MCF 10A (cell line): Measurements from ENCODE around the gene ZC3H10. TPM values are rescaled to one million over a fixed set of nuclear protein-coding genes. Genes with fewer than 3 reads are reported as not detected.
A peak's percentile ranks its signal among the peaks of the same experiment; 100 is the strongest.

Experiments used
- BruUV-seq: library from RNA; stranded (reverse); fragments of 400-500 nt; replicated peaks from 2 replicates; lab custom pipeline; 2021; lab: Mats Ljungman, UMichigan
- CTCF ChIA-PET: fragments of 300-600 bp; sonication (Branson Sonifier 250); formaldehyde crosslinking; extraction: SDS; loops from one replicate; lab custom pipeline; 2021; ENCODE audit warnings: antibody characterized with exemption, inconsistent platforms; lab: Yijun Ruan, JAX
- POLR2A ChIA-PET: fragments of 300-600, 350-650 bp; sonication (Branson Sonifier 250); formaldehyde crosslinking; extraction: SDS; loops from one replicate; lab custom pipeline; 2020; ENCODE audit warnings: antibody characterized with exemption, inconsistent platforms; lab: Yijun Ruan, JAX
- DNase-seq: peaks from one replicate; pipeline ENCODE4 v3.0.0-alpha.2; 2018; ENCODE audit not compliant: unreplicated experiment
- H3K27ac Mint-ChIP-seq: one replicate; pipeline ENCODE4 v1.8.0; 2022; ENCODE audit warnings: mild to moderate bottlenecking, low read depth, mixed read lengths; ENCODE audit not compliant: unreplicated experiment
- H3K27me3 Mint-ChIP-seq: one replicate; pipeline ENCODE4 v1.8.0; 2022; ENCODE audit warnings: mixed read lengths; ENCODE audit not compliant: insufficient read depth, unreplicated experiment
- H3K36me3 Mint-ChIP-seq: one replicate; pipeline ENCODE4 v1.8.0; 2022; ENCODE audit warnings: mild to moderate bottlenecking, moderate library complexity, mixed read lengths; ENCODE audit not compliant: insufficient read depth, unreplicated experiment
- H3K4me1 Mint-ChIP-seq: one replicate; pipeline ENCODE4 v1.8.0; 2022; ENCODE audit warnings: mixed read lengths; ENCODE audit not compliant: insufficient read depth, unreplicated experiment
- H3K4me3 Mint-ChIP-seq: one replicate; pipeline ENCODE4 v1.8.0; 2022; ENCODE audit warnings: mild to moderate bottlenecking, moderate library complexity, mixed read lengths; ENCODE audit not compliant: unreplicated experiment
- H3K9me3 Mint-ChIP-seq: one replicate; pipeline ENCODE4 v1.8.0; 2022; ENCODE audit warnings: mixed read lengths; ENCODE audit not compliant: unreplicated experiment
- intact Hi-C: fragments of 100-400 bp; cut with micrococcal nuclease; formaldehyde crosslinking; loops from 2 replicates; pipeline ENCODE4 v1.14.1; 2022
- total RNA-seq: library from RNA; stranded (reverse); gene quantifications from 2 replicates; pipeline ENCODE4 v1.2.3, GENCODE V29; 2022
- TF ChIP-seq, protein P1 (sequence below): fragments of 200-600 bp; IDR thresholded peaks from one replicate; pipeline ENCODE4 v1.8.0; 2022; ENCODE audit warnings: antibody characterized with exemption, mild to moderate bottlenecking; ENCODE audit not compliant: unreplicated experiment

Gene ZC3H10
- total RNA-seq, 1 experiment from 2014 or later = 2.8 TPM

DNA sequence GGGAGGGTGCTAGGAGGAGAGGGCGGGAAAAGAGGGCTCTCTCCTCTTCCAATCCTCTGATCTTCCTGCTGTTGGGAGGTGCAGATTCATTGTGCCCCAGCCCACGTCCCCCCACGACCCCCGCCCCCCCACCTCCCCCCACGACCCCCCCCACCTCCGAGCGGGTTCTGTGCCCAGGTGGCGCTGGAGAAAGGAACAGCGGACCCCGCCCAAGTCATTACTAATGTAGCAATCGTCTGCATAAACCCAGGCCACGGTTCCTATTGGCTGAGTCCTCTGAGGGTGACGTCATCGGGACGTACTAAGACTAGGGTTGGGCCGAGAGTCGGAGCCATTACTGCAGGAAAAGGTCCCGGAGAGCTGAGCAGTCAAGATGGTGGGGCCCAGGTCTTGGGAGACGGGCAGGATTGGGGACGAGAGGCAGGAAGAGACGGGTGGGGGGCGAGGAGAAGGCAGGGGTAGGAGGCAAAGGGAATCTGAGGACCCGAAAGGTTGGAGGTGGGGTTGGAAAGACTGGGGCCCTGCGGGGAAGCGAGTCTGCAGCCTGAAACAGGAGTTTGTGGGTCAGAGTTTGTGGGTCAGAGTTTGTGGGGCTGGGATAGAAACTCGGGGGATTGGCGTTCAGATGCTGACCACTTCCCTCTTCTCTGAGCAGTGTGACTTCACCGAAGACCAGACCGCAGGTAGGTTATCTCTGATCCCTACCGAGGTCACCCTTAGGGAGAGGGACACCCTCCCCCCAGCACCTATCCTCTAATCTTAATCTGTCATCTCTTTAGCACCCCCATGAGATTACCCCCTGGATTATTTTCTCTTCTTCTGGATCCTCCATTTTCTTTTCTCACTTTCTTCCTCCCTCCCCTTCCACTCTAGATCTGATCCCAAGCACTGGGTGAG lies 40.2 kb downstream of the ZC3H10 start, which contains the start of gene MYL6:
MYL6 (plus strand) TSS at position 331 of the 897 bp plus-strand sequence; CDS start at position 374, 43 bp downstream.
- intact Hi-C loops = no loop called here
- BruUV-seq = no TSS peak
- ChIA-PET POLR2A (interaction anchor here (0.6 to 7.6 kb wide), 24 partner anchors 8 to 478 kb away, joined by 3 to 146 read pairs (median 6); partner anchors contain the start of genes COQ10A, ESYT1, PA2G4 and RNF41), CTCF (interaction anchor here (0.6 to 6.1 kb wide), 5 partner anchors 30 to 111 kb away, joined by 4 to 36 read pairs (median 15); partner anchors contain the start of genes SMARCC2 and ZC3H10)
- H3K4me3 Mint-ChIP-seq = peak within 1 kb of the TSS; percentile 97
- TF ChIP-seq, protein P1, sequence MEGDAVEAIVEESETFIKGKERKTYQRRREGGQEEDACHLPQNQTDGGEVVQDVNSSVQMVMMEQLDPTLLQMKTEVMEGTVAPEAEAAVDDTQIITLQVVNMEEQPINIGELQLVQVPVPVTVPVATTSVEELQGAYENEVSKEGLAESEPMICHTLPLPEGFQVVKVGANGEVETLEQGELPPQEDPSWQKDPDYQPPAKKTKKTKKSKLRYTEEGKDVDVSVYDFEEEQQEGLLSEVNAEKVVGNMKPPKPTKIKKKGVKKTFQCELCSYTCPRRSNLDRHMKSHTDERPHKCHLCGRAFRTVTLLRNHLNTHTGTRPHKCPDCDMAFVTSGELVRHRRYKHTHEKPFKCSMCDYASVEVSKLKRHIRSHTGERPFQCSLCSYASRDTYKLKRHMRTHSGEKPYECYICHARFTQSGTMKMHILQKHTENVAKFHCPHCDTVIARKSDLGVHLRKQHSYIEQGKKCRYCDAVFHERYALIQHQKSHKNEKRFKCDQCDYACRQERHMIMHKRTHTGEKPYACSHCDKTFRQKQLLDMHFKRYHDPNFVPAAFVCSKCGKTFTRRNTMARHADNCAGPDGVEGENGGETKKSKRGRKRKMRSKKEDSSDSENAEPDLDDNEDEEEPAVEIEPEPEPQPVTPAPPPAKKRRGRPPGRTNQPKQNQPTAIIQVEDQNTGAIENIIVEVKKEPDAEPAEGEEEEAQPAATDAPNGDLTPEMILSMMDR = no peak
- peaks cover 35% of the 10 kb centered on the region for H3K4me1 Mint-ChIP-seq
- H3K27ac Mint-ChIP-seq = peak within 1 kb of the TSS; percentile 100
- H3K9me3 Mint-ChIP-seq = no peaks in the 10 kb centered on the region
- no peaks in the 10 kb centered on the region for H3K27me3 Mint-ChIP-seq
- H3K36me3 Mint-ChIP-seq = peaks cover 65% of the 10 kb centered on the region
- peak; percentile 98 for DNase-seq

DNA sequence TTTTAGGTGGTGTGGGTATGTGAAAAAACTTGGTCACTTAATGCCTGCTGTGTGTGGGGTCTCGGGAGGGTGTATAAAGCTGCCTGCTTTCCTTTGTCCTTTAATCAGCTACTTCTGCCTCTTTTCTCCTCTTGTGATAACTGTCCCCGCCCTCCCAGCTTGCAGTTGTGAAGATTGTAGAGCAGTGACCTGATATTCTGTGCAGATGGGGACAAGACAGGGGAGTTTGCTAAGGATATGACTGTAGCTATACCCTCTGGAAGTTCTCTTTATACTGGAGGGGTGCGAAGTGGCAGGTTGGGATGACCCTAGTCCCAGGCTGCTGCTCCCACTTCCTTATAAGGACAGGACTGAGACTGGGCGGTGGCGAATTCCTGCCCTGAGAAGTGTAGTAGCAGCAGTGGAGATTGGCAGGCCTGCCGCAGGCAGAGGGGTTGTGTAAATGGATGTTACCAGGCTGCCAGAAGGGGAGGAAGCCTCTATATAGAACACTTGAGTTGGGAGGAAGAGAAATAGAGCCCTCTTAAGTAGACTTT lies 40.9 kb downstream of the ZC3H10 start:
- TF ChIP-seq, protein P1 = no peak
- CTCF ChIA-PET = interaction anchor here (0.5 to 6.1 kb wide), 8 partner anchors 11 to 1549 kb away, joined by 3 to 36 read pairs (median 6); partner anchors contain the start of genes SMARCC2 and ZC3H10
- Mint-ChIP-seq H3K27me3 (no peaks in the 10 kb centered on the region), H3K4me3 (peak overlapping the region; percentile 97), H3K27ac (peak overlapping the region; percentile 100), H3K4me1 (peaks cover 28% of the 10 kb centered on the region), H3K9me3 (no peaks in the 10 kb centered on the region), H3K36me3 (peaks cover 73% of the 10 kb centered on the region)
- POLR2A ChIA-PET = interaction anchor here (0.6 to 7.6 kb wide), 24 partner anchors 9 to 477 kb away, joined by 3 to 146 read pairs (median 6); partner anchors contain the start of genes CNPY2, COQ10A, ESYT1 and PA2G4
- intact Hi-C loops = no loop called here
- DNase-seq = peak; percentile 84
- BruUV-seq = TSS peak; percentile 68

DNA sequence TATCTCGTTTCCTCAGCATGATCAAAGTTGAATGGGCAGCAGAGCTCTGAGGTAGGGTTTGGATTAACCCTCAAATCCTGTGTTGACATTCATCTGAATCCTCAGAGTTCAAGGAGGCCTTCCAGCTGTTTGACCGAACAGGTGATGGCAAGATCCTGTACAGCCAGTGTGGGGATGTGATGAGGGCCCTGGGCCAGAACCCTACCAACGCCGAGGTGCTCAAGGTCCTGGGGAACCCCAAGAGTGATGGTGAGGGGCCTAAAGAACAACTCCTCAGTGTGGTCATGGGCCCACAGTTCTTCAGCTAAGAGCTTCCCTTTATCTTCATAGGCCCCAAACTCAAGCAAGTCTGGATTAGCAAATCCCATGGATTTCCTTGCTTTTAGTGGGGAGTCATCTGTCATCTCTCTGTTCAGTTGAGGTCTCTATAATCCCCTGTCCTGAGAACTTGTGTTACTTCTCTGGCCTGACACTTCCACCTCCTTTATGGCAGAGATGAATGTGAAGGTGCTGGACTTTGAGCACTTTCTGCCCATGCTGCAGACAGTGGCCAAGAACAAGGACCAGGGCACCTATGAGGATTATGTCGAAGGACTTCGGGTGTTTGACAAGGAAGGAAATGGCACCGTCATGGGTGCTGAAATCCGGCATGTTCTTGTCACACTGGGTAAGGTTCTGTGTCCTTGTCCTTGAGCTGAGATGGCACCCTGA lies 41.6 kb downstream of the ZC3H10 start:
- H3K4me3 Mint-ChIP-seq = peak overlapping the region; percentile 97
- H3K27ac Mint-ChIP-seq = peak overlapping the region; percentile 100
- DNase-seq = no peak
- ChIA-PET POLR2A (interaction anchor here (0.6 to 7.6 kb wide), 23 partner anchors 10 to 475 kb away, joined by 3 to 146 read pairs (median 6); partner anchors contain the start of genes CNPY2, COQ10A, ESYT1 and PA2G4), CTCF (interaction anchor here (0.5 to 6.1 kb wide), 8 partner anchors 12 to 1549 kb away, joined by 3 to 36 read pairs (median 6); partner anchors contain the start of genes SMARCC2 and ZC3H10)
- BruUV-seq = no TSS peak
- H3K36me3 Mint-ChIP-seq = peaks cover 79% of the 10 kb centered on the region
- H3K27me3 Mint-ChIP-seq = no peaks in the 10 kb centered on the region
- intact Hi-C loops = no loop called here
- H3K9me3 Mint-ChIP-seq = no peaks in the 10 kb centered on the region
- TF ChIP-seq, protein P1 = no peak
- H3K4me1 Mint-ChIP-seq = peaks cover 26% of the 10 kb centered on the region
